ENCODE measurements around the gene TRIM37.

The TRIM37 gene

GRCh38 chr17:59131131-59131530, 24.5 kb upstream of the TRIM37 start:
- no peak for TF ChIP-seq CTCF (IDR thresholded peaks at IDR 0.05; ENCODE audit: borderline replicate concordance, insufficient read depth, low read depth, low read length)

DNA sequence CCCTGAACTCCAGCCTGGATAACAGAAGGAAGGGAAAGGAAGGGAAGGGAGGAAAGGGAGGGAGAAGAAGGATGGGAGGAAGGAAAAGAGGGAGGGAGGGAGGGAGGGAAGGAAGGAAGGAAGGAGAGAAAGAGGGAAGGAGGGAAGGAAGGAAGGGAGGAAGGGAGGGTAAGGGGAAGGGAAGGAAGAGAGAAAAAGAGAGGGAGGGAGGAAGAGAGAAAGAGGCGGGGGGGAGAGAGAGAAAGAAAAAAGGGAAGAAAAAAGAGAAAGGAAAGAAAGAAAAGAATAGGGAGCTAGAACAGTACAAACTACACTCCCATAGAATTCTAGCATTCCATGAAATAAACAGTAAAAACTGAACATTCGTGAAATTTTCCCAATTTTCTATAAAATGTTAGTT, 23.1 kb upstream of the TRIM37 start:
- H3K4me3 ChIP-seq (ENCODE audit: low read depth, low read length), result no peak overlapping the region
- no peak for TF ChIP-seq CTCF (IDR thresholded peaks at IDR 0.05; ENCODE audit: borderline replicate concordance, insufficient read depth, low read depth, low read length)

More at GRCh38 chr17:59131131-59131530, 24.5 kb upstream of the TRIM37 start:
- H3K4me3 ChIP-seq (ENCODE audit: low read depth, low read length), result no peak overlapping the region

DNA sequence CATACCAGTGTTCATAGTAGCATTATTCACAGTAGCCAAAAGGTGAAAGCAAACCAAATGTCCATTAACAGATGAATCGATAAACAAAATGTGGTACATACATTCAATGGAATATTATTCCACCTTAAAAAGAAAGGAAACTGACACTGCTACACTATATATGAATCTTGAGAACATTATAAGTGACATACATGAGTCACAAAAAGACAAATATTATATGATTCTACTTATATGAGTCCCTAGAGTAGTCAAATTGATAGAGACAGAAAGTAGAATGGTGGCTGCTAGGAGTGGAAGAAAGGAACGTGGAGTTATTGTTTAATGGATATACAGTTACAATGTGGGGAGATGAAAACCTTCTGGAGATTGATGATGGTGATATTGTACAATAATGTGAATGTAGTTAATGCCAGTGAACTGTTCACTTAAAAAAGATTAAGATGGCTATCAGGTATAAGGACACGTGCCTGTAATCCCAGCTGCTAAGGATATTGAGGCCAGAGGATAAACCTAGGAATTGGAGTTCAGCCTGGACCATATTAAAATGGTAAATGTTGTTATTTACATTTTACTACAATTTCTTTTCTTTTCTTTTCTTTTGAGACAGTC, 20.2 kb upstream of the TRIM37 start:
- no peak overlapping the region for H3K4me3 ChIP-seq (ENCODE audit: low read depth, low read length)
- TF ChIP-seq CTCF (IDR thresholded peaks at IDR 0.05; ENCODE audit: borderline replicate concordance, insufficient read depth, low read depth, low read length), result no peak

DNA sequence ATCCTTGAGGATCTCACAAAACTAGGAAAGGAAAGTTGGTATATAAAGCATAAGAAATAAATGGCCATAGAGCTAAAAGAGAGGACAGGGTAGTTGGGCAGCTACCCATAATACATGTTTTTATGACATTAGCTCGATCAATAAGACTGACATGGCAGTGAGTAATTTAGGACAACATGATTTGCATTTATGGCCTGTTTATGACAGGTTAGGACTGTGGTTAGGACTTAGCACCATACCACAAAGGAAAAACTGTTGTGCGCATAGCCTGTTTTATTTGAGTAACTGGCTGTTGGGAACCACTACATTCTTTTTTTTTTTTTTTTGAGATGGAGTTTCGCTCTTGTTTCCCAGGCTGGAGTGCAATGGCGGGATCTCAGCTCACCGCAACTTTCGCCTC, 18.0 kb upstream of the TRIM37 start:
- H3K4me3 ChIP-seq (ENCODE audit: low read depth, low read length), result no peak overlapping the region
- TF ChIP-seq CTCF (IDR thresholded peaks at IDR 0.05; ENCODE audit: borderline replicate concordance, insufficient read depth, low read depth, low read length), result no peak

DNA sequence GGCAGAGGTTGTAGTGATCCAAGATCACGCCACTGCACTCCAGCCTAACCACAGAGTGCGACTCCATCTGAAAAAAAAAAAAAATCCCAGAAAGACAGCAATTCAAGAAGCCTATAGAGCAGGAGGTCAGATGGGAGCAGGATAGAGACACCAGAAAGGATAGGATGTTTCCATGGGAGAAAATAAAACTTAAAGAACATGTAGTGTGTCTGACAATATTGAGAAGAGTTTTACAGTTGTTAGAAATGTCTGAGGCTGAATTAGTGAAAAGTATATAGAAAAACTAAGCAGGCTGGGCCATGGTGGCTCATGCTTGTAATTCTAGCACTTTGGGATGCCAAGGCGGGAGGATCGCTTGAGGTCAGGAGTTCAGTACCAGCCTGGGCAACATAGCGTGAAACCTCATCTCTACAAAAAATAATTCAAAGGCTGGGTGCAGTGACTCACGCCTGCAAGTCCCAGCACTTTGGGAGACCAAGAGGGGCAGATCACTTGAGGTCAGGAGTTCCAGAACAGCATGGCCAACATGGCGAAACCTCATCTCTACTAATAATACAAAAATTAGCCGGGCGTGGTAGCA, 15.3 kb upstream of the TRIM37 start:
- no peak for TF ChIP-seq CTCF (IDR thresholded peaks at IDR 0.05; ENCODE audit: borderline replicate concordance, insufficient read depth, low read depth, low read length)
- no peak overlapping the region for H3K4me3 ChIP-seq (ENCODE audit: low read depth, low read length)

- no peak for TF ChIP-seq CTCF (IDR thresholded peaks at IDR 0.05; ENCODE audit: borderline replicate concordance, insufficient read depth, low read depth, low read length)
- H3K4me3 ChIP-seq (ENCODE audit: low read depth, low read length), result no peak overlapping the region
These were observed 8.8 kb upstream of the TRIM37 start for GRCh38 chr17:59115474-59115873.

DNA sequence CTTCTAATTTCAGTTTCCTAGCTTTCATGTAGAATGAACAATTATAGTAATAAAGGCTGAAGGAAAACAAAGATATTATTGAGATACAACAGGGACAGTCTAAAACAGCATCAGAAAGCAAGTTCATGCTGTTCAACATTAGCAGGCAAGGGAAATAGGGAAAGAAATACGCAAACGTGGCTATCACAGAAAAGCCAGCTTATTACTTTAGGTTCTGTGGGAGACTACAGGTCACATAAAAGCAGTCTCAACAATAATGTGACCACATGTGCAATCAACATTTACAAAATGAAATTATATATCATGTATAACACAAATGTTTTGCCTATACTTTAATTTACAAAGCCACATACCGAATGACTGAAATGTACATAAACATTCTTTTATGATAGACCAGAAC, 4.9 kb upstream of the TRIM37 start:
- no peak overlapping the region for H3K4me3 ChIP-seq (ENCODE audit: low read depth, low read length)
- TF ChIP-seq CTCF (IDR thresholded peaks at IDR 0.05; ENCODE audit: borderline replicate concordance, insufficient read depth, low read depth, low read length), result no peak
